T-helper 2 cell treated with Interferon-gamma antibody and Interleukin-4, amounts not matched to agents 5 μg/mL and 100 μg/mL, for 36 hours (primary cell): ENCODE data around the gene LGI2.
"Not testable (repeated sequence)": the region's sequence is repeated elsewhere in the genome, so short reads cannot be mapped to it uniquely, and the experiment has no call there.

Experiments
- DNase-seq: peaks from one replicate; pipeline ENCODE4 v3.0.0; 2021; ENCODE audit warnings: low spot score
- H3K27ac Mint-ChIP-seq: one replicate; pipeline ENCODE4 v1.8.0; 2021; ENCODE audit warnings: mild to moderate bottlenecking, mixed read lengths
- H3K27me3 Mint-ChIP-seq: one replicate; pipeline ENCODE4 v1.8.0; 2021; ENCODE audit warnings: low read depth, mixed read lengths
- H3K36me3 Mint-ChIP-seq: one replicate; pipeline ENCODE4 v1.8.0; 2021; ENCODE audit warnings: low read depth, mixed read lengths
- H3K4me1 Mint-ChIP-seq: one replicate; pipeline ENCODE4 v1.8.0; 2021; ENCODE audit warnings: low read depth, mixed read lengths
- H3K4me3 Mint-ChIP-seq: one replicate; pipeline ENCODE4 v1.8.0; 2022; ENCODE audit warnings: mild to moderate bottlenecking, moderate library complexity, mixed read lengths
- H3K9me3 Mint-ChIP-seq: one replicate; pipeline ENCODE4 v1.8.0; 2021; ENCODE audit warnings: mixed read lengths

The LGI2 gene

GRCh38 chr4:25060963-25061340 is 30.2 kb upstream of the LGI2 start:
- no peak for DNase-seq
- no peaks in the 10 kb centered on the region for H3K4me1 Mint-ChIP-seq
- no peak overlapping the region for H3K4me3 Mint-ChIP-seq
- no peaks in the 10 kb centered on the region for H3K36me3 Mint-ChIP-seq
- no peaks in the 10 kb centered on the region for H3K9me3 Mint-ChIP-seq
- peaks cover 10% of the 10 kb centered on the region for H3K27me3 Mint-ChIP-seq
- H3K27ac Mint-ChIP-seq = no peak overlapping the region

DNA sequence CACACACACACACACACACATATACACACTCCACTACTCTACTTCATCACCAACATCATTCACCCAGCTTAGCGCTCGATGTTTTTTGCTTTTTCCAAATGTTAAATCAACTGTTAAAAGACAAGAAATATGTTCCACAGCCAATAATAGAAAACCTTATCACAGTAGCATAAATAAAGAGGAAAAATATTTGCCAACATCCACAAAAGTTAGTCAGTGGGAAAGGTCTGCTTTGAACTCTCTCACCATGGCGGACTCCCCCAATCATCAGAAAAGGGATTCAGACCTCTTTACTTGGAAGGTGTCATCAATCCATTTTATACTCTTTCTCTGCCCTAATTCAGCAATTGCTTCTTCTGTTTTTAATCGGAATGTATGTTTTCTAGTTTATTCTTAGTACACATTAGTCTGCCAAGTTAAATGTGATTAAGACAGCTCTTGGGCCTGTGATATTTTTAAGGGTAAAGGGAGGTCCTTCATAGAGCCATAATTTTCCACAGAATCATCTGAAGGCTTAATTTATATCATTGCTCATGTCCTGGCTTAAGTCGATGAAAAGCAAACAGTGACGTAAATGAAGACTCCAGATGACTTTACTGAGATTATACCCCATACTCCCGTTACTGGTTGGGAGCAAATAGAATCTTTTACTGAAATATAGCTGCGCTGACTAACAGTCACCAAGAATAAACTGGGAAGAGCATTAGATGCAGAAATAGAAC is 29.7 kb upstream of the LGI2 start:
- no peaks in the 10 kb centered on the region for H3K36me3 Mint-ChIP-seq
- H3K9me3 Mint-ChIP-seq = no peaks in the 10 kb centered on the region
- no peaks in the 10 kb centered on the region for H3K4me1 Mint-ChIP-seq
- H3K4me3 Mint-ChIP-seq = no peak overlapping the region
- DNase-seq = no peak
- H3K27ac Mint-ChIP-seq = no peak overlapping the region
- peaks cover 10% of the 10 kb centered on the region for H3K27me3 Mint-ChIP-seq

DNA sequence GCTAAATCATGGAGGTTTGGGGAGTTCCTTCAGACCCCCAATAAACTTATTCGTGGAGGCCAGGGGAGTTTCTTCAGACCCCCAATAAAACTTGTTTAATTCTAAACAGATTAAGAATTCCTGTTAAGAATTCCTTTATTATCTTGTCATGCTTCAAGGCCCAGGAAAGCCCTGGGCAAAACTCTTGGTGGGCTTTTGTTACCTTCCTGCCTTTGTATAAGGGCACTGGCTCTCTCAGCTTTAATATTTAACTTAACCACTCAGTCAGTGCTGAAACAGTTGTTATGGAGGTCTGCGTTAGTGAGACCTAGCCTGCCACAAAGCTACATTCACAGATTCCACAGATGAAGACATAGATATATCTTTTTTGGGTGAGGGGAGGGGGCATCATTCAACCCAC is 29.0 kb upstream of the LGI2 start:
- Mint-ChIP-seq H3K9me3 (no peaks in the 10 kb centered on the region), H3K4me1 (no peaks in the 10 kb centered on the region), H3K27me3 (peaks cover 10% of the 10 kb centered on the region), H3K4me3 (no peak overlapping the region), H3K36me3 (no peaks in the 10 kb centered on the region), H3K27ac (no peak overlapping the region)
- DNase-seq = no peak

- DNase-seq = no peak
- Mint-ChIP-seq H3K4me1 (no peaks in the 10 kb centered on the region), H3K27ac (no peak overlapping the region), H3K36me3 (no peaks in the 10 kb centered on the region), H3K4me3 (no peak overlapping the region), H3K9me3 (no peaks in the 10 kb centered on the region), H3K27me3 (peaks cover 10% of the 10 kb centered on the region)
These were observed 28.1 kb upstream of the LGI2 start for GRCh38 chr4:25058796-25059195.

DNA sequence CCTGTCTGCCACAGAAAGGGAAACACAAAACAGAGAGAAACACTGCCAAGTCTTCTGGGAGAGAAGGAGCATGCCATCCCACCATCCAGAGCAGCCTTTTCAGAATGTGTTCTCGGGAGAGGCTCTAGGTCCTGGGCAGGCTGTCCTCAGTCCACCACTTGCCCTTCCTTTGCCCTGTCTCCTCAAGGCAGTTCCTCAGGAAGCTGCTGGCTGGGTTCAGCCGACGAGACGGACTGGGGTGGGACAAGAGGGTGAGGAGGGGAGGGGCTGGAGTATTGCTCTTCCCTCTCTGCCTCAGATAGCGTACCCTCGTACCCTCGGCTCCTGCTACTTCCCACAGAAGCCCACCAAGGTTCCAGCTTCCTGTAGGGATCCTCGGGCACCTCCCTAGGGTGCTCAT is 26.6 kb upstream of the LGI2 start:
- Mint-ChIP-seq H3K9me3 (no peaks in the 10 kb centered on the region), H3K36me3 (no peaks in the 10 kb centered on the region), H3K4me3 (no peak overlapping the region), H3K27ac (no peak overlapping the region), H3K4me1 (no peaks in the 10 kb centered on the region), H3K27me3 (peaks cover 6% of the 10 kb centered on the region)
- DNase-seq = no peak

DNA sequence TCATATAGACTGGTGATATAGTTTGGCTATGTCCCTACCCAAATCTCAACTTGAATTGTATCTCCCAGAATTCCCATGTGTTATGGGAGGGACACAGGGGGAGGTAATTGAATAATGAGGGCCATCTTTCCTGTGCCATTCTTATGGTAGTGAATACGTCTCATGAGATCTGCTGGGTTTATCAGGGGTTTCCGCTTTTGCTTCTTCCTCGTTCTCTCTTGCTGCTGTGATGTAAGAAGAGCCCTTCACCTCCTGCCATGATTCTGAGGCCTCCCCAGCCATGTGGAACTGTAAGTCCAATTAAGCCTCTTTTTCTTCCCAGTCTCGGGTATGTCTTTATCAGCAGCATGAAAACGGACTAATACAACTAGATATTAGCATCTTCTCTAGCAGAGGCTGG is 21.3 kb upstream of the LGI2 start:
- peaks cover 14% of the 10 kb centered on the region for H3K27me3 Mint-ChIP-seq
- not testable (repeated sequence) for H3K4me3 Mint-ChIP-seq, H3K27ac Mint-ChIP-seq, H3K9me3 Mint-ChIP-seq, H3K36me3 Mint-ChIP-seq, DNase-seq, H3K4me1 Mint-ChIP-seq

- Mint-ChIP-seq H3K9me3 (no peaks in the 10 kb centered on the region), H3K36me3 (no peaks in the 10 kb centered on the region)
- DNase-seq = no peak
These were observed 20.8 kb upstream of the LGI2 start for GRCh38 chr4:25051534-25051933.

DNA sequence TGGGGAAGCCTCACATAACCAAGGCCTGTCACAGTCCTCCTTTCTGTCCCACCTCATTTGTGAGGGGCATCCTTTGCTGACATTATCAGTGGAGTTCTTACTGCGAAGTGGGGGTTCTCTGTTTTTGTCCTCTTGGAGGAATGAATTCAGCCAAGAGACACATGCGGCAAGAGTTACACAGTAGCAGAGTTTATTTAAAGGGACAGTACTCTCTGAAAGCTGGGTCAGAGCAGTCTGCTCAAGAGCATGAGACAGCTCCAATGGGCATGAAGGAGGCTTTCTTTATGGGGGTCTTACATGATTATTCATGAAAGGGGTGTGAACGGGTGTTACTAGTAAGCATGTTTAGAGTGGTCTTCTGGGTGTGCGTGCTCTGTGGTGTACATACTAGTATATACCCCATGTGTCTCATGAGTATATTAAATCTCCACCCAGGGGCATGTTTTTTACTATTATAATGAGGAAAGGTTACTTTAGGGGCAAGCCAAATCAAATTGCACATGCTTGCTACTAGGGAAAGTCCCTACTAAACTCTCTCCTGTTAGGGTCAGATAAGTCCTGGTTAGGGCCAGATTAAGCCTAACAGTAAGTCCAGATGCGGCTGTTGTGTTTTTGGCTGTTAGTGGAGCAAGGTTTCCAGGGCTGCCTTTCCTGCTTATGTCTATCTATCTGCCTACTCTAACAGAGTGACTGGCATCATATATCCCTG is 19.8 kb upstream of the LGI2 start:
- no peaks in the 10 kb centered on the region for H3K36me3 Mint-ChIP-seq
- no peak for DNase-seq
- no peaks in the 10 kb centered on the region for H3K9me3 Mint-ChIP-seq
- H3K4me1 Mint-ChIP-seq = no peaks in the 10 kb centered on the region
- peaks cover 12% of the 10 kb centered on the region for H3K27me3 Mint-ChIP-seq
- no peak overlapping the region for H3K4me3 Mint-ChIP-seq
- H3K27ac Mint-ChIP-seq = no peak overlapping the region

More at GRCh38 chr4:25051534-25051933, 20.8 kb upstream of the LGI2 start:
- H3K4me1 Mint-ChIP-seq = no peaks in the 10 kb centered on the region
- H3K27me3 Mint-ChIP-seq = peaks cover 12% of the 10 kb centered on the region
- H3K27ac Mint-ChIP-seq = no peak overlapping the region
- no peak overlapping the region for H3K4me3 Mint-ChIP-seq

DNA sequence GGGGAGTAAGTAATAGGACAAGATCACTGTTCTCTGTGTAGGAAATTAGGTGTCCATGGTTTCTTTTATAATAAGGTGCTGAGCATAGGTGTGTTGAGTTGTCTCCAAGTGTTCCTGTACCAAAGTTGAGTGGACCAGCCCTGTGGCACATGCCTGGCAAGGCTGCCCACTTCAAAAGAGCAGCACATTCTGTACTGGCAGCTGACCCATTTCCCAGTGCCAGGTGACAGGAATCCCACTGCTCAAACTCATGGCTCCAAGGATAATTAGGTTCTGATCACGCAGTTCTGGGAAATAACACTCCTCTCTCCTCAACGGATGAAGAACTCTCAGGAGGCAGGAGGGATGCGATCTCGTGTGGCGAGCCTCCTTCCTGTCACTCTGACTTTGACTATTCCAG is 12.8 kb upstream of the LGI2 start:
- no peaks in the 10 kb centered on the region for H3K9me3 Mint-ChIP-seq
- no peak overlapping the region for H3K4me3 Mint-ChIP-seq
- H3K27me3 Mint-ChIP-seq = peaks cover 8% of the 10 kb centered on the region

DNA sequence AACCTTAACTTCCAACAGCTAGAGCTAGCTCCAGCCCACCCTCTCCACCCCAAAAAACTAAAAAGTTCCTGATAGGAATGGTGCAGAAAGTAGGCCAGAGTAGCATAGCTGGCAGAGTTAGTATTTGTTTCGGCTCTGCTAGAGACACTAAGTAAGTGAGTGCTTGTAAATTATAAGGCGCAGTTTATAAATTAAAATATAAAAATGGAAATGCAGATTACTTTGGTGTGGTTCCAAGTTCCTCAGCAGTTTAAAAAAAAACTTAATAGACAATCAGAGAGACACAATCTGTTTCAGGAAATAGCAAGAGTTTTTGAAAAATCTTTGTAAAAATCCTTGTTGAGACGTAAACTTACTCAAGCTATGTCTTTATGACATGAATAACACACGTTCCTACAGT is 2.8 kb upstream of the LGI2 start:
- Mint-ChIP-seq H3K27ac (no peak overlapping the region), H3K27me3 (peaks cover 63% of the 10 kb centered on the region), H3K4me1 (no peaks in the 10 kb centered on the region), H3K9me3 (no peaks in the 10 kb centered on the region), H3K4me3 (no peak overlapping the region), H3K36me3 (no peaks in the 10 kb centered on the region)
- no peak for DNase-seq

More for the DNA sequence above, 12.8 kb upstream of the LGI2 start:
- no peak for DNase-seq
- no peaks in the 10 kb centered on the region for H3K36me3 Mint-ChIP-seq
- H3K4me1 Mint-ChIP-seq = no peaks in the 10 kb centered on the region
- no peak overlapping the region for H3K27ac Mint-ChIP-seq

- Mint-ChIP-seq H3K4me1 (no peaks in the 10 kb centered on the region), H3K27ac (no peak overlapping the region), H3K36me3 (no peaks in the 10 kb centered on the region), H3K9me3 (no peaks in the 10 kb centered on the region), H3K27me3 (peaks cover 72% of the 10 kb centered on the region), H3K4me3 (no peak overlapping the region)
- DNase-seq = no peak
These were observed 1.4 kb upstream of the LGI2 start for GRCh38 chr4:25032126-25032525.

- no peak overlapping the region for H3K4me3 Mint-ChIP-seq
- no peak overlapping the region for H3K27ac Mint-ChIP-seq
- DNase-seq = no peak
- no peaks in the 10 kb centered on the region for H3K4me1 Mint-ChIP-seq
- H3K9me3 Mint-ChIP-seq = no peaks in the 10 kb centered on the region
- peaks cover 72% of the 10 kb centered on the region for H3K27me3 Mint-ChIP-seq
- H3K36me3 Mint-ChIP-seq = no peaks in the 10 kb centered on the region
These were observed 403 bp upstream of the LGI2 start for GRCh38 chr4:25031077-25031621.

DNA sequence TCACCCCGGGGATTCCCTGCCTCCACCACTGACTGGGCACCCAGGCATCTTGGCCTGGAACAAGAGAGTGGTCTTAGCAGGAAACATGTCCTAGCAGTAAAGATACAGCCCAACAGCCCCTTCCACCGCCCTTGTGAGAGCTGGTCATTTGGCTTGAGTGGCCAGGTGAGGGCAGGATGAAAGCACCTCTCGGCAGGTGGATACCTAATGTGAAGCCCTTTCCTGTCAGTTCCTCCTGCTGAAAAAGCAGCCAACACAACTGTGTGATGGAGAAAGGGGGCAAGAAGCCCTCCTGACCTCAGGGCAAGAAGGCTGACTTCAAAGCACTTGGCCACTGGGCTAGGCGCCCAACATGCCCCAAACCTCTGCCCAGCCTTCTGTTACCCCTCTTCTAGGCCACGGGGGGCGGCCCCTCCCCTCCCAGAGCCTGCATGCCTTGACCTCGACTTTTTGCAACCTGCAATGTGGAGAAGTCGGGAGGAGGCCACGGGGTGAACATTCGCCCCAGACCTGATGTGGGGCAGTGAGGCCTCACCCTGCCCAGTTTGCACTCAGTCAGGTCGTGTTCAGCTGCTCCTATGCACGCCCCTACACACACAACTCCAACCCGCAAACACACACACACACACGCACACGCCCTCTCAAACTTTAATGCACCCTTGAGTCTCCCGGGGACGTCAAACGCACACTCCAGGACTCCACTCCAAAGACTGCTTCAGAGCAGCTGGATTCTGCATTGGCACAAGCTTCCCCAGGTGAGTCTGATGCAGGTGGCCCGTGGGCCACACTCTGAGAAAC is 1.1 kb downstream of the LGI2 start:
- Mint-ChIP-seq H3K27me3 (peaks cover 71% of the 10 kb centered on the region), H3K4me1 (no peaks in the 10 kb centered on the region), H3K9me3 (no peaks in the 10 kb centered on the region), H3K36me3 (no peaks in the 10 kb centered on the region), H3K4me3 (no peak overlapping the region), H3K27ac (no peak overlapping the region)
- DNase-seq = no peak

GRCh38 chr4:25028851-25029250 is 1.9 kb downstream of the LGI2 start:
- no peaks in the 10 kb centered on the region for H3K36me3 Mint-ChIP-seq
- peaks cover 63% of the 10 kb centered on the region for H3K27me3 Mint-ChIP-seq
- no peak for DNase-seq
- H3K9me3 Mint-ChIP-seq = no peaks in the 10 kb centered on the region
- H3K27ac Mint-ChIP-seq = no peak overlapping the region
- H3K4me1 Mint-ChIP-seq = no peaks in the 10 kb centered on the region
- H3K4me3 Mint-ChIP-seq = no peak overlapping the region
